GM18907 (cell line): ENCODE data around the gene ZNF497.
A peak's percentile ranks its signal among the peaks of the same experiment; 100 is the strongest.
"Not testable (repeated sequence)": the region's sequence is repeated elsewhere in the genome, so short reads cannot be mapped to it uniquely, and the experiment has no call there.

Experiments used
- ATAC-seq: cut with Tn5 transposase; IDR thresholded peaks from one replicate; pipeline ENCODE4 v1.9.1; 2021; ENCODE audit warnings: mild to moderate bottlenecking, moderate library complexity; ENCODE audit not compliant: unreplicated experiment

ZNF497 gene

DNA sequence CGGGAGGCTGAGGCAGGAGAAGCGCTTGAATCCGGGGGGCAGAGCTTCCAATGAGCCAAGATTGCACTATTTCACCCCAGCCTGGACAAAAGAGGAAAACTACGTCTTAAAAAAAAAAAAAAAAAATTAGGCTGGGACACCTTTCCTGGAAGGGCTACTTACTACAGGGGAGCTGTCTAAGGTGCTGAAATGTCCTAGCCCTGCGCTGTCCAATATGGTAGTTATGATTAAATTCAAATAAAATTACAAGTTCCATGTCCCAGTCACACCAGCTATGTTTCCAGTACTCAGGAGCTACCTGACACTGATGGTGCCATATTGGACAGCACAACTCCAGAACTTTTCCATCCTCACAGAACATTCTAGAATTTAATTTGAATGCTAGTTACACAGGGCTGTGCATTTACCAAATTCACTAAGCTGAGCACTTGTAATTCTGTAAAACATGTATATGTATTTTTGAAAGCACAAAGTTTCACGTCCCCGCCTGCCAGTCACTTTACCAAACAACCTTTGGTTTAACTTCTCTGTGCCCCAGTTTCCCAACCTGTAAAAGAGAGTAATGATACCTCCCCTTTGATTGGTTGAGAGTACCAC lies 45.0 kb downstream of the ZNF497 start:
- no peak for ATAC-seq

DNA sequence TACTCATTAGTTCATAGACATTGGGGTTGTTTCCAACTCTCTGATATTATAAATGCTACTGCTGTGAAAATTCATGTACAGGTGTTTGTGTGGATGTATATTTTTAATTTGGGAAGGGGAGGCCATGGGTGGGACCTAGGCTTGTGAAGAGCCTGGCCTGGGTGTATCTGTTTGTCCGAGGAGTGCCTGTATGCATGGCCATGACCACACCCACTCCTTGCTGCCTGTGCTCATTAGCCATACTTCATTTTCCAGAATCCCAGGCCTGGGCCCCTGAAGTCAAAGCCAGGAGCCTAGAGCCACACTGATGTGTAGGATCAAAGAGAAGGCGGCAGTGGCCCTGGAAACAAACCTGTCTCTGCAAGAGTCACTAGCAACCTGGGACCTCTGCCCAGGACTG lies 47.0 kb downstream of the ZNF497 start:
- ATAC-seq, result no peak

DNA sequence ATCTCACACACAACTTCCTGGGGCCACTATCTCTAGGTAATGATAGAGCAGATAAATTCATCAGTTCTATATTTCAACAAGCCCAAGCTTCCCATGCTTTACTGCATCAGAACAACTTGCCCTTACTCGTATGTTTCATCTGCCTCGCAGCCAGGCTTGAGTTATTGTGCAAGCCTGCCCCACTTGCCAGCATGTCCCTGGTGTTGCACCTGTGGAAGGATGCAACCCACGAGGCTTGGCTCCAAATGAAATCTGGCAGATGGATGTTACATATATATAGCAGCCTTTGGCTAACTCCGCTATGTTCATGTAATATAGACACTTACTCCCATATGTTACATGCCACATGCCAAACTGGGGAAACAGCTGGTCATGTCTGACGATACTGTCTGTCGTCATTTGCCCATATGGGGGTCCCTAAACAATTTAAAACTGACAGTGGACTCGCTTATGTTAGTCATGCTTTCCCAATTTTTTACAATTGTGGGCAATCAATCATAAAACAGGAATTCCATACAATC lies 51.1 kb downstream of the ZNF497 start:
- no peak for ATAC-seq

DNA sequence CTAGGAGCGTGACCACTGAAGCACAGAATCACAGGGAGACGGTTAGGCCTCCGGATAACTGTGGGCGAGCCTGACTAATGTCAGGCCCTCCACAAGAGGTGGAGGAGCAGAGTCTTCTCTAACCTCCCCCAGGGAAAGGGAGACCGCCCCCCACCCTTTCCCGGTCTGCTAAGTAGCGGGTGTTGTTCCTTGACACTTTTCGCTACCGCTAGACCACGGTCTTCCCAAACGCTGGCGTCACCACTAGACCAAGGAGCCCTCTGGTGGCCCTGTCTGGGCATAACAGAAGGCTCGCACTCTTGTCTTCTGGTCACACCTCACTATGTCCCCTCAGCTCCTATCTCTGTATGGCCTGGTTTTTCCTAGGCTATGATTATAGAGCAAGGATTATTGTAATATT lies 51.9 kb downstream of the ZNF497 start:
- ATAC-seq, result not testable (repeated sequence)

DNA sequence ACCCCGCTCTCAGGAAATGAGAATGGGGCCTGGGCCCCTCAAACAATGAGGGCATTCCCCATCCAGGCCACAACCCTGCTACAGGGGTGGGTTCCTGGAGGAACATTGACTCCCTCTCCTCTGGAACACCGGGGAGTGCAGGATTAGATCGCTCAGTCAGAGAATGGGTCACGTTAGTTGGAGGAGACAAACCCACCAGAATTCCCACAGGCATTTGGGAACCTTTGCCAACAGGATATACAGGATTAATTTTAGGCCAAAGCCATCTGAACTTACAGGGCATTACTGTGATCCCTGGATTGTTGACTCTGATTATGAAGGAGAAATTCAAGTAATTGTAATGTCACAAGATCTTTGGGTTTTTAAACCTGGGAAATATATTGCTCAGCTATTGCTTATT lies 54.8 kb downstream of the ZNF497 start:
- ATAC-seq, result no peak

DNA sequence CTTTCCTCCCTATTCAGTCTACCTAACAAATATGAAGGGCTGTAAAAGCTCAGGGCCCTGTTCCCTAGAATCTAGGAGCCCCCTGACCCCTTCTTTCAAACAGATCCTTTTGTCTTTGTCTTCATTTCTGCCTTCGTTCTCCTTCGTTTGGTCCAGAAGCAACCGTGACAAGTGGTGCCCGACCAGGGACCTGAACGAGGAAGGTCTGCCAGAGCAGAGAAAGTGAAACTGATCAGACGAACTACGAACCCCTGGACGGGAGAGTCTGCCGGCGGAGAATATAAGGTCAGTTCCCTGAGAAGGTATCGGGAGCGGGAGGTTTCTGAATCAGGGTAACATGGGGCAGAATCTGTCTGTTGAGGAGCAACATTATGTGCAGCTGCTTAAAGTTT lies 56.6 kb downstream of the ZNF497 start:
- no peak for ATAC-seq

DNA sequence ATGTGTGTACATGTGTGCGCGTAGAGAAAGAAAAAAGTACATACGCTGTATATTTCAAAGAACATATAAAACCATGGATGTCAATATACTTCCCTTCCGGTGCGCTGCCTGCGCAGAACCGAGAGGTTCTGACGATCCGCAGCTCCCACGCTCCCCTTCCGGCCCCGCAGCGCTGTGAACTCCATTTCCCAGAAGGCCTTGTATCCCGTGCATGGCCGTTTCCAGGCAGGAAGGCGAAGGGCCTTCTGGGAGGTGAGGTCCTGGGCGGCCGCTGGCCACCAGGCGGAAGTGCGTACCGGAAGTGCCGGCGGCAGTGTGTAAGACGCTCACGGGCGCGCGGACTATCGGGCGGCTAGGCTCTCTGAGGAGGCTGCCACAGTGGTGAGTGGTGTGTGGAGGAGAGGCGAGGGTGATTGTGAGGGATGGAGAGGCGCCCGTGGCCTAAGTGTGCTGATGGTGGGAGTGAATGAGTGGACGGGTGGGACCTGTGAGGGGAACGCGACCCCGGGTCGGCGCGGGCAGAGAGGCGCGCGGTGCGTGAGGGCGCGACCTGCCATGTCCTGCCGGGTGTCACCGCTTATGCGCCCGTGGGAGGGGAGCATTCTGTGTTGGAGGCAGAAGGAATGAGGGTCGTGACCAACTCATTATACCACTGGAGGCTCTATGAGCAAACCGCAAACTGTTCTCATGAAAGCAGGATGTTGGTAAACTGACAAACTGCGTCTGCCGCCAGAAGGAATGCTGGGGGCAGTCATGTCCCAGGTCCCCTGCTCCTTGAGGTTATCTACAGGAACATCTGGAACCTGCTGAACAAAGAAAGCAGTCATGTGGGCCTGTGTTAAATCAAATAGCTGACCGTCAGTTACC lies 57.3 kb downstream of the ZNF497 start, which contains the start of gene ERVK3-1:
TSS of gene ERVK3-1 (plus strand) at position 313 of the 867 bp plus-strand sequence. CDS start 6,792 bp downstream, outside the sequence.
- ATAC-seq, result peak; percentile 94

DNA sequence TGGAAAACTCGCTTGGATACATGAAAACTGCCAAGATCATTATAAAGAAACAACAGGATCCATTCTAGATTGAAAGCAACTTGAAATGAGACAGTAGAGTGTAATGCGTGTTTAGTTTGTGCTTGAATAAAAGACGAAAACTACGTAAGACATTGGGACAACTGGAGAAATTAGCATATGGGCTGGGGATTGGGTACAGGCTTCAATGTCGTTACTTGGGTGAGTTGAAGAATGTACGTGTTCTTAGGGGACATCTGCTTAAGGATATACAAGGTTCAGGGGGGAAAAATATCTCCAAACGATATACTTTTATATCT lies 57.8 kb downstream of the ZNF497 start:
- ATAC-seq, result no peak
